Astrocyte of the spinal cord (primary cell): Measurements from ENCODE around the gene SAMD10.
"Not testable (repeated sequence)": the region's sequence is repeated elsewhere in the genome, so short reads cannot be mapped to it uniquely, and the experiment has no call there.

ENCODE experiments used
- DNase-seq: peaks from one replicate; pipeline ENCODE4 v3.0.0; 2011; ENCODE audit warnings: low read depth, low spot score
- H3K4me3 ChIP-seq: 2 replicates; pipeline ENCODE4 v1.5.1; 2011; ENCODE audit warnings: low read depth, mild to moderate bottlenecking, low read length, moderate library complexity
- in situ Hi-C: cut with HindIII; loops from 2 replicates; pipeline ENCODE4 v1.10.0; 2017; ENCODE audit warnings: low sequenced_read_pairs
- TF ChIP-seq, protein P1 (sequence below): IDR thresholded peaks from 2 replicates; pipeline ENCODE4 v1.5.1; 2012; ENCODE audit warnings: low read depth, mild to moderate bottlenecking, low read length, inconsistent platforms

Gene SAMD10

DNA sequence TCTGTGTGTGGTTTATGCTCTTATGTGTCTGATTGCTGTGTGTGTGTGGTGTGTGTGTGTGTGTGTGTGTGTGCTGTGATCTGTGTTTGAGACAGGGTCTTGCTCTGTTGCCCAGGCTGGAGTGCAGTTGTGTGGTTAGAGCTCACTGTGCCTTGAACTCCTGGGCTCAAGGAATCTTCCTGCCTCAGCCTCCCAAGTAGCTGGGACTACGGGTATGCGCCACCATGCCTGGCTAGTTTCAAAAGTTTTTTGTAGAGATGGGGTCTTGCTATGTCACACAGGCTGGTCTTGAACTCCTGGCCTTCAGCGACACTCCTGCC is 6.3 kb downstream of the SAMD10 start:
- no peak for DNase-seq
- in situ Hi-C loops = no loop called here
- TF ChIP-seq, protein P1, sequence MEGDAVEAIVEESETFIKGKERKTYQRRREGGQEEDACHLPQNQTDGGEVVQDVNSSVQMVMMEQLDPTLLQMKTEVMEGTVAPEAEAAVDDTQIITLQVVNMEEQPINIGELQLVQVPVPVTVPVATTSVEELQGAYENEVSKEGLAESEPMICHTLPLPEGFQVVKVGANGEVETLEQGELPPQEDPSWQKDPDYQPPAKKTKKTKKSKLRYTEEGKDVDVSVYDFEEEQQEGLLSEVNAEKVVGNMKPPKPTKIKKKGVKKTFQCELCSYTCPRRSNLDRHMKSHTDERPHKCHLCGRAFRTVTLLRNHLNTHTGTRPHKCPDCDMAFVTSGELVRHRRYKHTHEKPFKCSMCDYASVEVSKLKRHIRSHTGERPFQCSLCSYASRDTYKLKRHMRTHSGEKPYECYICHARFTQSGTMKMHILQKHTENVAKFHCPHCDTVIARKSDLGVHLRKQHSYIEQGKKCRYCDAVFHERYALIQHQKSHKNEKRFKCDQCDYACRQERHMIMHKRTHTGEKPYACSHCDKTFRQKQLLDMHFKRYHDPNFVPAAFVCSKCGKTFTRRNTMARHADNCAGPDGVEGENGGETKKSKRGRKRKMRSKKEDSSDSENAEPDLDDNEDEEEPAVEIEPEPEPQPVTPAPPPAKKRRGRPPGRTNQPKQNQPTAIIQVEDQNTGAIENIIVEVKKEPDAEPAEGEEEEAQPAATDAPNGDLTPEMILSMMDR = no peak
- H3K4me3 ChIP-seq = no peak overlapping the region

DNA sequence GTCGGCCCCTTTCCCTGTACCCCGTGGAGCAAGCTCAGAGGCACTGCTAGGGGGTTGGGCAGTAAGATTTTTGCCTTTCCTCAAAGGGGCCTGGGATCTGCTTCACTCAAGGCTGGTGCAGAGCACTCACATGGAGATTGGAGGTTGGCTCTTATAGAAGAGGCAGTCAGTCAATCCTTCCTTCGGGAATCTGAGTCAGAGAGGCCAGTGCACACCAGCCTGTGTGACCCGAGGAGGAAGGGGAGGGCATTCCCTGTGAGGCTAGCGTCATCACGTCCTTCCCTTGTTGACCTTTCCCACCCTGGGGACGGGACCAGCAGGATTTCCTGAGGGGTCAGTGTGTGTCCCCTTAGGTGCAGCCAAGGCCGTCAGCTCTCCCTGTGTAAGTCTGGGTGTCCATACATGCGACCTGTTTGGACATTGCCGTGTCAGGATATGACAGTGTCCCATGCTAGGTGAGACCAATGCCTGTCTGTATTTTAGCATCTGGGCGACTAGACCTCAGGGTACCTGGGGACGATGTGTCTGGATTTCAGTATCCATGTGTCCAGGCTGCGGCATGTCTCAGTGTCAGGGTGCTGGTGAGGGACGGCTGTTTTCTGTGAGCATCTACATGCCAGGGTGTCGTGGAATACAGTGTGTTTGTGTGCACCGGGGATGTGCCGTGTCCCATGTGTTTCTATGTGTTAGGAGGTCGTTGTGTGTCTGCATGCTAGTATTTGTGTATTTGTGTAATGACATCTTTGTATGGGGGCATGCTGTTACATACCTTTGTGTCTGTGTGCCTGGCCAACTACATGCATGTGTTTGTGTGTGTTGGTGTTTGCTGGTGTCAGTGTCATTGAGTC is 6.9 kb downstream of the SAMD10 start:
- no peak overlapping the region for H3K4me3 ChIP-seq
- DNase-seq = no peak
- TF ChIP-seq, protein P1 = no peak
- in situ Hi-C loops = no loop called here

DNA sequence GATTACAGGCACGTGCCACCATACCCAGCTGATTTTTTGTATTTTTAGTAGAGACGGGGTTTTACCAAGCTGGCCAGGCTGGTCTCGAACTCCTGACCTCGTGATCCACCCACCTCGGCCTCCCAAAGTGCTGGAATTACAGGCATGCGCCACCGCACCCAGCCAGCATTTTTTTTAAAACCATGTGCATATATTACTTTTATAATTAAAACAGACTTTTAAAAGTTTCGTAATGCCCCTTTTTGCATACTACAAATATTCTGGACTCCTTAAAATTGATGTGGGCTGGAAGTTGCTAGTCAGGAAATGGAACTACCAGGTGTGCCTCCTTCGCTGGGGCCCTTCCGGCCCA is 7.5 kb downstream of the SAMD10 start:
- DNase-seq, in situ Hi-C loops, H3K4me3 ChIP-seq: not testable (repeated sequence)

DNA sequence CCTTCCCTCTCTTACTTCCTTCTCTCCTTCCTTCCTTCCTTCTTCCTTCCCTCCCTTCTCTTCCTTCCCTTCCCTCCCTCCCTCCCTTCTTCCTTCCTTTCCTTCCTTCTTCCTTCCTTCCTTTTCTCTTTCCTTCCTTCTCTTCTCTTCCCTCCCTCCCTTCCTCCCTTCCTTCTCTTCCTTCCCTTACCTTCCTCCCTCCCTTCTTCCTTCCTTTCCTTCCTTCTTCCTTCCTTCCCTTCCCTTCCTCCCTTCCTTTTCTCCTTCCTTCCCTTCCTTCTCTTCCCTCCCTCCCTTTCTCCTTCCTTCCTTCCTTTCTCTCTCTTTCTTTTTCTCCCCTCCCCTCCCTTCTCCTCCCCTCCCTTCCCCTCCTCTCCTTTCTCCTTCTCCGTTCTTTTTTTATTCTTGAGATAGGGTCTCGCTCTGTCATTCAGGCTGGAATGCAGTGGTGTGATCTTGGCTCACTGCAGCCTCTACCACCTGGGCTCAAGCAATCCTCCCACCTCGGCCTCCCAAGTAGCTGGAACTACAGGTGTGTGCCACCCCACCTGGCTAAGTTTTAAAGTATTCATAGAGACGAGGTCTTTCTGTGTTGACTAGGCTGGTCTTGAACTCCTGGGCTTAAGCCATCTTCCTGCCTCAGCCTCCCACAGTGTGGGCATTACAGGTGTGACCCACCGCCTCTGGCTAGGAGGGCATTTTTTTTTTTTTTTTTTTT is 8.6 kb downstream of the SAMD10 start:
- in situ Hi-C loops = no loop called here
- H3K4me3 ChIP-seq = no peak overlapping the region
- TF ChIP-seq, protein P1 = no peak
- no peak for DNase-seq

DNA sequence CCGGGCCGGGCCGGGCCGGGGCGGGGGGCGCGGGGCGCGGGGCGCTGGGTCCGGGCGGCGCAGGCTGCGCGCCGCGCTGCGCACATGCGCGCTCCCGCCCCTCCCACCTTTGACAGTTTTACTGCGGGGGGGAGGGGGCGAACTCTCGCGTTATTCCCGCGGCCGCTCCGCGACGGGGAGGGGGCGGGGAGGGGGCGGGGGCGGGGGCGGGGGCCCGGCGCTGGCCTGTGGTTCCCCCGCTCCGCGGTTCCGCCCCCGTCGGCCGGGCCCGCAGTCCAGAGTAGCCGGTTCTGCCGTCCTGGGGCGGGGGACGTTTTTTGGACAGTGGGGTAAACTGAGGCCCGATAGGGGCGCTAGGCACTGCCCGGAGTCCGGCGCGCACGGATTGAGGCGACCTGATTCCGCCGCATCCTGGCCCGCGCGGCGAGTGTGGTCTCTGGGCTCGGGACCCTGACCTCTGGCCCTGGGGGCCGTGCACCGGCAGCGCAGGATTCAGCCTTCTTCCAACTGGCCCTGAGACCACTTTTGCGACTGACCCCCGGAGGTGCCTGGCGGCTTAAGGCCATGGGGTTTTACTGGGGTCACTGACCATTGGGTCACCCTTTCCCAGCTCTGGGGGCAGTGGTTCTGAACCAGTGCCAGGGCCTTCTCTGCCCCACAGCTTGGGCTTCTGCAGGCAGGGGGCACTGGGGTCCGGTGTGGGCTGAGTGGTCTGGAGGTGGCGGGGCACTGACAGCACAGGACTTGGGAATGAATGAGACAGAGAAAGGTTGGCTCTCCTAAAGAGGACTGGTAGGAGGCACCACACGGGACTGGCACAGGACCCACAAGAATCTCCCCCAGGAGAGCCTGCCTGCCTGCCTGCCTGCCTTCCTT is 9.4 kb downstream of the SAMD10 start, which contains the start of gene ZNF512B:
Gene ZNF512B, minus strand, starts transcription at position 93 of the 876 bp plus-strand sequence. CDS start 1,980 bp downstream, outside the sequence.
- peak; percentile 35 for DNase-seq
- TF ChIP-seq, protein P1 = no peak
- in situ Hi-C loops = no loop called here
- peak within 1 kb of the TSS; percentile 58 for H3K4me3 ChIP-seq

DNA sequence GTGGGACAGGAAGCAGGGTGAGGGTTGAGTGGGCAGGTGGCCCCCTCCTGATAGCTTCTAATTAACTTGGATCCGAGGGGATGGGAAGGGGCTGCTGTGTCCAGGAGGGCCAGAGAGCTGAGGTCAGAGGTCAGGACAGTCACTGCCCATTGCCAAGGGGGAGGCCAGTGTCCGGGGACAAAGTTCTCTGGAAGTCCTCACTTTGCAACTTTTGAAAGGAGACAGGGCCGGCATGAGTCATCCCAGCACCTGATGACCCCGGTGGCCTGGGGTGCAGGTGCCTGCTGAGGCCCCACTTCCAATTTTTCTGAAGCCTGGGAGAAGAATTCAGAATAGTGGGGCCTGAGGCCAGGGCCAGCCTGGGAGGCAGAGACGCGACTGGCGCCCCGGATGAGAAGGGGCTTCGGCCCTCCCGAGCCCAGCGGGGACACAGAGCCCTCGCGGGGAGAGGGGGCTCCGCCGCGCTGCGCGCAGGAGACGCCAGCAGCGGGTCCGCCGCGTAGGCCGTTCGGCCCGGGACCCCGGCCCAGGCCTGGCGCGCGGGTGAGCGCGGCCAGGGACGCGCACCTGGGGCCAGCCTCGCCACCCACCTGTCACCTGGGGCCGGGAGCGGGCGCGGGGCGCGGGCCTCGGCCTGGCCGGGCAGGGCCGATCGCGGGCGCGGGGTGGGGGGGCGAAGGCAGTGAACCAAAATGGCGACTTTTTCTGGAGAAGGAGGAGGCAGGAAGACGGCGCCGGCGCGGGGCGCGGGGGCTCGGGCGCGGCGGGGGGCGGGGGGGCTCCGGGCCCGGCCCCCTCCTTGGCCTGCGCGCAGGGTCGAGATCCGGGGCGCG is 10.3 kb downstream of the SAMD10 start:
- in situ Hi-C loops = no loop called here
- DNase-seq = no peak
- peak overlapping the region; percentile 58 for H3K4me3 ChIP-seq
- TF ChIP-seq, protein P1 = no peak
